ENCODE results near the gene GAS2L1.
A peak's percentile ranks its signal among the peaks of the same experiment; 100 is the strongest.

- TF ChIP-seq ZNF8 (CRISPR knock-in tag; IDR thresholded peaks at IDR 0.05): no peak
- TF ChIP-seq ESRRG (CRISPR knock-in tag; IDR thresholded peaks at IDR 0.05): no peak
- 0 out of 2 replicates have a peak, but pooled peaks have one; percentile 27 for TF ChIP-seq ZFP3 (CRISPR knock-in tag; IDR thresholded peaks at IDR 0.05)
- no peak for TF ChIP-seq PPARA (CRISPR knock-in tag; IDR thresholded peaks at IDR 0.05; ENCODE audit: borderline replicate concordance)
- TF ChIP-seq PATZ1 (CRISPR knock-in tag; IDR thresholded peaks at IDR 0.05; ENCODE audit: borderline replicate concordance): no peak
- no peak for TF ChIP-seq ARNTL (CRISPR knock-in tag; IDR thresholded peaks at IDR 0.05; ENCODE audit: borderline replicate concordance, low read depth)
- TF ChIP-seq ISL1 (CRISPR knock-in tag; IDR thresholded peaks at IDR 0.05): peak; percentile 38; the same call in 1 of the 2 replicates
- no peak; the same call in 1 of the 2 replicates for TF ChIP-seq TCF4 (CRISPR knock-in tag; IDR thresholded peaks at IDR 0.05; ENCODE audit: borderline replicate concordance)
- no peak for TF ChIP-seq ZC3H10 (CRISPR knock-in tag; IDR thresholded peaks at IDR 0.05)
- no peak for TF ChIP-seq RARB (CRISPR knock-in tag; IDR thresholded peaks at IDR 0.05)
- no peak for TF ChIP-seq ZNF565 (CRISPR knock-in tag; conservative IDR thresholded peaks at IDR 0.05; ENCODE audit: low read depth)
- no peak for TF ChIP-seq SNAI2 (CRISPR knock-in tag; IDR thresholded peaks at IDR 0.05)
- TF ChIP-seq TOX (CRISPR knock-in tag; IDR thresholded peaks at IDR 0.05; ENCODE audit: borderline replicate concordance): no peak
- peak; percentile 12; the same call in 1 of the 2 replicates for TF ChIP-seq CREB5 (CRISPR knock-in tag; IDR thresholded peaks at IDR 0.05; ENCODE audit: low read depth)
Observed at GRCh38 chr22:29344137-29344536, 37.7 kb downstream of the GAS2L1 start.
